ENCODE results near the gene TSPAN18. TPM values are rescaled to one million over a fixed set of nuclear protein-coding genes. Genes with fewer than 3 reads are reported as not detected.

TSPAN18 gene
- total RNA-seq, 2 experiments from 2014 or later: not detected

GRCh38 chr11:44963948-44964347 lies 237.2 kb downstream of the TSPAN18 start:
- Histone ChIP-seq H3K4me1 (ENCODE audit: insufficient read depth, low read length, poor library complexity, severe bottlenecking) (peaks cover 8% of the 10 kb centered on the region), H3K9me2 (ENCODE audit: insufficient read depth, low read length) (no peaks in the 10 kb centered on the region), H3K36me3 (ENCODE audit: insufficient read depth, low read length) (no peaks in the 10 kb centered on the region), H3K4me2 (ENCODE audit: low read length) (no peak overlapping the region), H3K79me2 (ENCODE audit: insufficient read depth, low read depth, low read length) (no peaks in the 10 kb centered on the region), H3K27ac (ENCODE audit: low read depth, low read length, poor library complexity, severe bottlenecking) (no peak overlapping the region), H4K20me1 (ENCODE audit: insufficient read depth, low read length) (no peaks in the 10 kb centered on the region), H2AFZ (ENCODE audit: low read length) (no peak overlapping the region), H3K4me3 (ENCODE audit: low read depth, low read length, poor library complexity, severe bottlenecking) (no peak overlapping the region), H3K9me3 (ENCODE audit: low read length) (no peaks in the 10 kb centered on the region)
- POLR2A ChIA-PET: interaction anchor here (1.5 kb wide), 1 partner anchor 9 kb away, joined by 5 read pairs; no protein-coding TSS in a partner anchor
- intact Hi-C loops (cut with micrococcal nuclease; ENCODE audit: unreplicated experiment): no loop called here
- TF ChIP-seq EZH2phosphoT487 (IDR thresholded peaks at IDR 0.05; ENCODE audit: borderline replicate concordance, low read depth, low read length) (no peak), CTCF (conservative IDR thresholded peaks at IDR 0.05; ENCODE audit: low read length) (no peak)
- CTCF ChIA-PET (ENCODE audit: unreplicated experiment): interaction anchor here (1.2 kb wide), 1 partner anchor 141 kb away, joined by 6 read pairs; no protein-coding TSS in a partner anchor
- DNase-seq (ENCODE audit: low spot score): no peak
- BruUV-seq (replicated peaks): no TSS peak

GRCh38 chr11:44964526-44965209 lies 237.9 kb downstream of the TSPAN18 start:
- no peak for DNase-seq (ENCODE audit: low spot score)
- ChIA-PET CTCF (ENCODE audit: unreplicated experiment) (interaction anchor here (0.6 to 1.2 kb wide), 3 partner anchors 18 to 140 kb away, joined by 3 to 6 read pairs (median 3); no protein-coding TSS in a partner anchor), POLR2A (interaction anchor here (1.5 kb wide), 1 partner anchor 10 kb away, joined by 5 read pairs; no protein-coding TSS in a partner anchor)
- H3K36me3 ChIP-seq (ENCODE audit: insufficient read depth, low read length): no peaks in the 10 kb centered on the region
- TF ChIP-seq CTCF (conservative IDR thresholded peaks at IDR 0.05; ENCODE audit: low read length) (no peak), EZH2phosphoT487 (IDR thresholded peaks at IDR 0.05; ENCODE audit: borderline replicate concordance, low read depth, low read length) (no peak)
- H2AFZ ChIP-seq (ENCODE audit: low read length): no peak overlapping the region
- no peak overlapping the region for H3K27ac ChIP-seq (ENCODE audit: low read depth, low read length, poor library complexity, severe bottlenecking)
- intact Hi-C loops (cut with micrococcal nuclease; ENCODE audit: unreplicated experiment): no loop called here
- H3K9me2 ChIP-seq (ENCODE audit: insufficient read depth, low read length): no peaks in the 10 kb centered on the region
- no peaks in the 10 kb centered on the region for H4K20me1 ChIP-seq (ENCODE audit: insufficient read depth, low read length)
- no peak overlapping the region for H3K4me2 ChIP-seq (ENCODE audit: low read length)
- H3K4me3 ChIP-seq (ENCODE audit: low read depth, low read length, poor library complexity, severe bottlenecking): no peak overlapping the region
- peaks cover 8% of the 10 kb centered on the region for H3K4me1 ChIP-seq (ENCODE audit: insufficient read depth, low read length, poor library complexity, severe bottlenecking)
- BruUV-seq (replicated peaks): no TSS peak
- H3K9me3 ChIP-seq (ENCODE audit: low read length): no peaks in the 10 kb centered on the region
- no peaks in the 10 kb centered on the region for H3K79me2 ChIP-seq (ENCODE audit: insufficient read depth, low read depth, low read length)

GRCh38 chr11:44966694-44967093 lies 239.9 kb downstream of the TSPAN18 start:
- H3K9me3 ChIP-seq (ENCODE audit: low read length): no peaks in the 10 kb centered on the region
- BruUV-seq (replicated peaks): no TSS peak
- no peaks in the 10 kb centered on the region for H4K20me1 ChIP-seq (ENCODE audit: insufficient read depth, low read length)
- no peak overlapping the region for H3K27ac ChIP-seq (ENCODE audit: low read depth, low read length, poor library complexity, severe bottlenecking)
- POLR2A ChIA-PET: no interaction called here
- H3K9me2 ChIP-seq (ENCODE audit: insufficient read depth, low read length): no peaks in the 10 kb centered on the region
- no peak overlapping the region for H3K4me3 ChIP-seq (ENCODE audit: low read depth, low read length, poor library complexity, severe bottlenecking)
- H3K79me2 ChIP-seq (ENCODE audit: insufficient read depth, low read depth, low read length): no peaks in the 10 kb centered on the region
- CTCF ChIA-PET (ENCODE audit: unreplicated experiment): no interaction called here
- no peak overlapping the region for H2AFZ ChIP-seq (ENCODE audit: low read length)
- TF ChIP-seq CTCF (conservative IDR thresholded peaks at IDR 0.05; ENCODE audit: low read length) (no peak), EZH2phosphoT487 (IDR thresholded peaks at IDR 0.05; ENCODE audit: borderline replicate concordance, low read depth, low read length) (no peak)
- peaks cover 8% of the 10 kb centered on the region for H3K4me1 ChIP-seq (ENCODE audit: insufficient read depth, low read length, poor library complexity, severe bottlenecking)
- no peak for DNase-seq (ENCODE audit: low spot score)
- H3K36me3 ChIP-seq (ENCODE audit: insufficient read depth, low read length): no peaks in the 10 kb centered on the region
- no peak overlapping the region for H3K4me2 ChIP-seq (ENCODE audit: low read length)
- intact Hi-C loops (cut with micrococcal nuclease; ENCODE audit: unreplicated experiment): no loop called here
